ELF-1 (cell line): ENCODE data around the gene DEFB121.
A peak's percentile ranks its signal among the peaks of the same experiment; 100 is the strongest.
"Not testable (repeated sequence)": the region's sequence is repeated elsewhere in the genome, so short reads cannot be mapped to it uniquely, and the experiment has no call there.

Source experiments
- DNase-seq: peaks from one replicate; pipeline ENCODE4 v3.0.0-alpha.2; 2016; ENCODE audit warnings: low read depth, low spot score

DEFB121 gene

GRCh38 chr20:31406115-31406514 lies at the start of gene DEFB121:
DEFB121 (minus strand) TSS chr20:31406215; CDS start chr20:31406152, 63 bp downstream.
- no peak for DNase-seq

GRCh38 chr20:31454361-31454760 lies 48.3 kb upstream of the DEFB121 start:
- DNase-seq = no peak

- no peak for DNase-seq
Observed at GRCh38 chr20:31452575-31452974, 46.6 kb upstream of the DEFB121 start.

GRCh38 chr20:31449511-31450414 lies 43.7 kb upstream of the DEFB121 start:
- DNase-seq = peak; percentile 69

GRCh38 chr20:31446084-31446819 lies 40.2 kb upstream of the DEFB121 start:
- DNase-seq = peak; percentile 66

- peak; percentile 74 for DNase-seq
Observed at GRCh38 chr20:31440012-31440659, 34.1 kb upstream of the DEFB121 start, which contains the start of gene DEFB123. DEFB123 (plus strand) TSS chr20:31440632; CDS start chr20:31440699, 67 bp downstream.

- DNase-seq = peak; percentile 76
Observed at GRCh38 chr20:31430568-31431115, 24.6 kb upstream of the DEFB121 start.

- DNase-seq = not testable (repeated sequence)
Observed at GRCh38 chr20:31427576-31427975, 21.6 kb upstream of the DEFB121 start.

- not testable (repeated sequence) for DNase-seq
Observed at GRCh38 chr20:31426891-31427551, 21.0 kb upstream of the DEFB121 start.

- DNase-seq = no peak
Observed at GRCh38 chr20:31425797-31426196, 19.8 kb upstream of the DEFB121 start.

- no peak for DNase-seq
Observed at GRCh38 chr20:31418307-31418706, 12.3 kb upstream of the DEFB121 start.

GRCh38 chr20:31415653-31416052 lies 9.6 kb upstream of the DEFB121 start:
- DNase-seq = no peak

GRCh38 chr20:31414381-31414780 lies 8.4 kb upstream of the DEFB121 start:
- no peak for DNase-seq

GRCh38 chr20:31410011-31410410 lies 4.0 kb upstream of the DEFB121 start:
- DNase-seq = no peak

- DNase-seq = no peak
Observed at GRCh38 chr20:31403886-31404285, 2.1 kb downstream of the DEFB121 start.

- no peak for DNase-seq
Observed at GRCh38 chr20:31394900-31395299, 11.1 kb downstream of the DEFB121 start.

- DNase-seq = no peak
Observed at GRCh38 chr20:31392836-31393235, 13.2 kb downstream of the DEFB121 start.

- DNase-seq = no peak
Observed at GRCh38 chr20:31390490-31390889, 15.5 kb downstream of the DEFB121 start, which contains the start of gene DEFB119. DEFB119 (minus strand) TSS chr20:31390590; CDS start chr20:31390483, 107 bp downstream.

- DNase-seq = no peak
Observed at GRCh38 chr20:31374346-31374745, 31.7 kb downstream of the DEFB121 start.

GRCh38 chr20:31368301-31368700 lies 37.7 kb downstream of the DEFB121 start, which contains the start of gene DEFB118:
DEFB118 (plus strand) TSS chr20:31368601; CDS start chr20:31368651, 50 bp downstream.
- DNase-seq = no peak

GRCh38 chr20:31364272-31364671 lies 41.7 kb downstream of the DEFB121 start:
- not testable (repeated sequence) for DNase-seq
